ENCODE results near the gene SMU1.
A peak's percentile ranks its signal among the peaks of the same experiment; 100 is the strongest.

The SMU1 gene

GRCh38 chr9:33081128-33081851 is 4.8 kb upstream of the SMU1 start:
- TF ChIP-seq CTCF (IDR thresholded peaks at IDR 0.05; ENCODE audit: insufficient read depth, low read depth, low read length, missing control alignments): peak; percentile 73
- peak; percentile 85 for DNase-seq (ENCODE audit: low read depth)
- H3K4me3 ChIP-seq (ENCODE audit: low read length): peak overlapping the region; percentile 44

- H3K4me3 ChIP-seq (ENCODE audit: low read length): peak overlapping the region; percentile 44
- TF ChIP-seq CTCF (IDR thresholded peaks at IDR 0.05; ENCODE audit: insufficient read depth, low read depth, low read length, missing control alignments): no peak
- peak; percentile 95 for DNase-seq (ENCODE audit: low read depth)
Observed at GRCh38 chr9:33080534-33080933, 4.1 kb upstream of the SMU1 start.

GRCh38 chr9:33068991-33069390 is 7.5 kb downstream of the SMU1 start:
- DNase-seq (ENCODE audit: low read depth): no peak
- no peak for TF ChIP-seq CTCF (IDR thresholded peaks at IDR 0.05; ENCODE audit: insufficient read depth, low read depth, low read length, missing control alignments)
- H3K4me3 ChIP-seq (ENCODE audit: low read length): no peak overlapping the region

- no peak for DNase-seq (ENCODE audit: low read depth)
- H3K4me3 ChIP-seq (ENCODE audit: low read length): no peak overlapping the region
- TF ChIP-seq CTCF (IDR thresholded peaks at IDR 0.05; ENCODE audit: insufficient read depth, low read depth, low read length, missing control alignments): no peak
Observed at GRCh38 chr9:33065157-33066076, 11.1 kb downstream of the SMU1 start.

- no peak for DNase-seq (ENCODE audit: low read depth)
- H3K4me3 ChIP-seq (ENCODE audit: low read length): no peak overlapping the region
- no peak for TF ChIP-seq CTCF (IDR thresholded peaks at IDR 0.05; ENCODE audit: insufficient read depth, low read depth, low read length, missing control alignments)
Observed at GRCh38 chr9:33051144-33051543, 25.3 kb downstream of the SMU1 start.

- no peak for DNase-seq (ENCODE audit: low read depth)
- H3K4me3 ChIP-seq (ENCODE audit: low read length): no peak overlapping the region
- no peak for TF ChIP-seq CTCF (IDR thresholded peaks at IDR 0.05; ENCODE audit: insufficient read depth, low read depth, low read length, missing control alignments)
Observed at GRCh38 chr9:33049680-33050361, 26.7 kb downstream of the SMU1 start.
